Gastroesophageal sphincter (tissue), 3 donors: ENCODE data around the gene TBC1D8B.

Source experiments
- CTCF ChIP-seq, 4 experiments: fragments of 200-600 bp in 2 of 4; fragments of 450-650 bp in 2 of 4; sonication (generic) in 1 of 4; IDR thresholded peaks; one replicate each; pipeline ENCODE4 v1.5.1; 2017 to 2019; ENCODE audit warnings: antibody characterized with exemption in 4 of 4, mild to moderate bottlenecking in 2 of 4, moderate library complexity in 2 of 4
- EP300 ChIP-seq: sonication (generic); formaldehyde crosslinking; IDR thresholded peaks from one replicate; pipeline ENCODE4 v1.6.1; 2017; ENCODE audit warnings: antibody characterized with exemption, mild to moderate bottlenecking
- POLR2A ChIP-seq, 2 donors: fragments of 450-650 bp; IDR thresholded peaks; one replicate each; pipeline ENCODE4 v1.6.1; 2017; ENCODE audit warnings: antibody characterized with exemption in 2 of 2, mild to moderate bottlenecking in 2 of 2, moderate library complexity in 1 of 2

GRCh38 chrX:106783716-106784115 lies 18.8 kb upstream of the TBC1D8B start:
- TF ChIP-seq CTCF (IDR thresholded peaks at IDR 0.05) = no peak
- TF ChIP-seq POLR2A (IDR thresholded peaks at IDR 0.05) = no peak
- no peak for TF ChIP-seq EP300
